ENCODE results near the gene GPATCH3.

Gene GPATCH3

DNA sequence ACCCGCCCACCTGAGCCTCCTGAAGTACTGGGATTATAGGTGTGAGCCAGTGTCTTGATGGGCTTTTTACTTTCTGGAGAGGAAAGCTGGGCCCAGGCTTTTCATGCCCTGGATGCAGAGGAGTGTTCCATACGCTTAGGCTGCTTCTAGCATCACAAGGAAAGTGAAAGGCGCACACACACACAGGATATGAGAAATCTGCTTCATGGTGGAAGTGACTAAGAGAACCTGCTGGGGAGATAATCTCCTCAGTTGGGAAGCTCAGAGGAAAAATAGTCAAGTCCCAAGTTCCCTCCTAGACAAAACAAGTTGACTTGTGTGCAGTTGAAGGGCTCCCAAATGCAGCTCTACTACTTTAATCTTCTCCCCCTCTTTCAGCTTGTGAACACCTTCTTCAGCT lies 23.4 kb upstream of the GPATCH3 start:
- H3K4me1 ChIP-seq (ENCODE audit: insufficient read depth, low read length), result peaks cover 18% of the 10 kb centered on the region
- H2AFZ ChIP-seq (ENCODE audit: low read depth, low read length), result no peak overlapping the region
- H3K9me3 ChIP-seq (ENCODE audit: low read length), result no peaks in the 10 kb centered on the region
- no peak overlapping the region for H3K4me3 ChIP-seq (ENCODE audit: low read length)
- peaks cover 42% of the 10 kb centered on the region for H3K36me3 ChIP-seq (ENCODE audit: insufficient read depth, low read length)
- no peaks in the 10 kb centered on the region for H3K27me3 ChIP-seq (ENCODE audit: insufficient read depth, low read length)

DNA sequence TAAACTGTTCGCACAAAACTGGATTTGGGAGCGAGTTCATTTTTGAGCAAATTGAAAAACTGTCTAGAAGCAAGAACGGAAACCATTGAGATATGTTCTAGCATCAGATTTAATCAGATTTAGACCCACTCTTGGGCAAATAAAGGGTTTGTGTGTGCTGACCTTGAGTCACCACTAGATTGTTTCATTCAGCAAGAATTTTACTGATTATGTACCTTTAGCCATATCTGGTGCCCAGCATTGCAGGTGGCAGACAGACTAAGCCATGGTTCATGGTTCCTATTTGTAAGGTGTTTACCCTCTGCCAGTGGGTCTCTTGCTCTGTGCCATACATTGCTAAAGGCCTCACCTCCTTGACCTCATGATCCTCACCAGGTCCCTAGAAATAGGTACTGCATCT lies 22.6 kb upstream of the GPATCH3 start:
- Histone ChIP-seq H3K27me3 (ENCODE audit: insufficient read depth, low read length) (no peaks in the 10 kb centered on the region), H3K4me1 (ENCODE audit: insufficient read depth, low read length) (peaks cover 18% of the 10 kb centered on the region), H3K36me3 (ENCODE audit: insufficient read depth, low read length) (peaks cover 36% of the 10 kb centered on the region), H3K9me3 (ENCODE audit: low read length) (no peaks in the 10 kb centered on the region), H2AFZ (ENCODE audit: low read depth, low read length) (no peak overlapping the region), H3K4me3 (ENCODE audit: low read length) (peak overlapping the region; percentile 93)

DNA sequence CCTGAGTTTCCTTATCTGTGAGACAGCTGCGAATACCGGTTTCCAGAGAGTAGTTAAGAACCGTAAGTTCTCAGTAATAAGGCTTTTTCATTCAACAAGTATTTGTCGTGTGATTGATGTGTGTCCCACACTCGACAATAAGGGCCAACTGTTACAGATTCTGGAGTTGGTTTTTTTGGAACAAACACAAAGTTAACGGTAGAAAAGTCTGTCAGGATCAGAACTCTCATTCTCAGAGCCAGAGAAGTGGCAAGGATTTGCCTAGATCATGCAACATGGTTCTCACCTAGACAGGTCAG lies 22.1 kb upstream of the GPATCH3 start:
- Histone ChIP-seq H3K4me3 (ENCODE audit: low read length) (peak overlapping the region; percentile 93), H2AFZ (ENCODE audit: low read depth, low read length) (no peak overlapping the region), H3K4me1 (ENCODE audit: insufficient read depth, low read length) (peaks cover 18% of the 10 kb centered on the region), H3K36me3 (ENCODE audit: insufficient read depth, low read length) (peaks cover 31% of the 10 kb centered on the region), H3K27me3 (ENCODE audit: insufficient read depth, low read length) (no peaks in the 10 kb centered on the region), H3K9me3 (ENCODE audit: low read length) (no peaks in the 10 kb centered on the region)

DNA sequence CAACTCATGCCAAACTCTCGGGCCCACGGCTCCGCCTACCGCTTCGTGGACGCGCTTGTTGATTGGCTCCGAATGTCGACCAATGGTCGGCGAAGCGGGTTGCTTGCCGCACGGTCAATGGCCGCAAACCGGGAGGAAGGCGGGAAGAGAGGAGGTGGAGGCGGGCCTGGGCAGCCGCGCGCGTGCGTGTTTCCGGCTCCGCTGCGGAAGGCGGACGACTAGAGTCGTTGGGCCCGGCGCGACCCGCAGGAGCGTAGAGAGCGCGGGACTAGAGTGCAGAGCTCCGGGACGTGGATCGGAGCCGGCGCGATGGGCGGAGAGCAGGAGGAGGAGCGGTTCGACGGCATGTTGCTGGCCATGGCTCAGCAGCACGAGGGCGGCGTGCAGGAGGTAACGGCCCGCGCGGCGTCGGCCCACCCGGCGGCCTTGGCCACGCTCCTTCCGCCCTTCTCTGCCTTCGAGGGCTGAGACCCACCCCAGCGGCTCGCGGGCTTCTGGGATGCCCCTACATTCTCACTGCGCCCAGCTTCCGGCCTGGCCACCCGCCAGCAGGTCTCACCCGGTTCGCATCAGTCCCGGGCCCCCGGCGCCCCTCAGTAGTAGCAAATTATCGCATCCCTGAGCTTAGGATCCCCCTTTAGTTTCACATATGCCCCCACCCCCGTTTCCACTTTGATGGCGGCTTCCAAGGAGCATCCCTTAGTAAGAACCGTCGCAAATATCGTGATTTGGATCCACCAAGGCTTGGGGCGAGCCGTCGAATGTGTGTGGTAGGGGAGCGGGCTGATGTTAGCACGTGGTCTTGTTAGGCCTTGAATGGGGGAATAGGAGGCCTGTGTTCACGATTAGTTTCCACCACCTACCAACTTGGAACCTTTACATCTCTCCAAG lies 21.5 kb upstream of the GPATCH3 start, which contains the start of gene NUDC:
Gene NUDC (plus strand): TSS at position 204 of the 891 bp plus-strand sequence. CDS start 106 bp downstream, at position 310.
- Histone ChIP-seq H3K4me3 (ENCODE audit: low read length) (peak within 1 kb of the TSS; percentile 93), H2AFZ (ENCODE audit: low read depth, low read length) (peak within 1 kb of the TSS; percentile 89), H3K36me3 (ENCODE audit: insufficient read depth, low read length) (peaks cover 26% of the 10 kb centered on the region), H3K9me3 (ENCODE audit: low read length) (no peaks in the 10 kb centered on the region), H3K27me3 (ENCODE audit: insufficient read depth, low read length) (no peaks in the 10 kb centered on the region), H3K4me1 (ENCODE audit: insufficient read depth, low read length) (peaks cover 18% of the 10 kb centered on the region)

DNA sequence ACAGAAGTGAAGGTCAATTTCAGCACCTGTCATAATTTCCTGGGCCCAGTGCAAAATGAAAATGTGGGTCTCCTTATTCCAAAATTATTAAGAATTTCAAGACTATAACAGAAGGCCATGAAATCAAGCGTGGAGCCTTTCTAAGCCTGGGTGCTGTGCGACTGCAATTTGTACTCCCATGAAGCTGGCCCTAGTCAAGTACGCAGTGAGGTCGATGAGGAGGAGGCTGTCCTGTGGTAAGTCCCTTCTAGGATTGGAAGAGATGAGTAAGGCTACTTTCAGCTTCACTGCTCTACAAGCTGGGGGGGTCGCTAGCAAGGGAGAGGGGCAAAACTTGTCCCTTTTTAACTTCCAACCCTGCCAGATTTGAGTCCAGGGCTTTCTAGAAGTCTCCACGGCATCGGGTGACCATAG lies 20.9 kb upstream of the GPATCH3 start:
- Histone ChIP-seq H3K4me3 (ENCODE audit: low read length) (peak overlapping the region; percentile 93), H3K36me3 (ENCODE audit: insufficient read depth, low read length) (peaks cover 20% of the 10 kb centered on the region), H2AFZ (ENCODE audit: low read depth, low read length) (peak overlapping the region; percentile 89), H3K4me1 (ENCODE audit: insufficient read depth, low read length) (peaks cover 18% of the 10 kb centered on the region), H3K9me3 (ENCODE audit: low read length) (no peaks in the 10 kb centered on the region), H3K27me3 (ENCODE audit: insufficient read depth, low read length) (no peaks in the 10 kb centered on the region)

DNA sequence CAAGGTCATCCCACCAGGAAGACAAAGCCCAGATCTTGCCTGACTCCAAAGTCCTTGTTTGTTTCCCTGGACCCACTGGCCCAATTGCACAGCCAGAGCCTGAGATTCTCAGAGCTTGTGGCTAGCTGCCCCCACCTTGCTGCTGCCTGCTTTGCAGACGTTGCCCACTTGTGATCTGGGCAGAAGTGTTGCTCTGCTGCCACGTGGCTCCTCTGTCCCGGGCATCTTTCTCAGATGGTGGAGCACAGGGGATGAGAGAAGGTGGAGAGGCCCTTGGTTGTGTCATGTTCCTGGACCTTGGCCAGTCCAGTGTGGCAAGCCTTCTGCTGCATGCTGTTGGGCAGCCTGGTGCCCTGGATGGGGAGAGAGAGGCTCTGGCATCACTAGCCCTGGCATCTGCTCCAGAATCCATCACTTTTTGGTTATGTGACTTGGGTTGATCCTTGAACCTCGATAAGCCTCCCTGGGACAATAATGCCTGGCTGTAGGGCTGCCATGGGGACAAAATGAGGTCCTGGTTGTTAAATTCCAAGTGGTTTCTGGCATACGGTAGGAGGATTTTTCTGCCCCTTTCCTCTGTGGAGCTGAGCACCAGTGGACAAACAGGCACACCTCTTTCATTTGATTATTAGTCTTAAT lies 15.1 kb upstream of the GPATCH3 start:
- Histone ChIP-seq H3K36me3 (ENCODE audit: insufficient read depth, low read length) (no peaks in the 10 kb centered on the region), H3K4me3 (ENCODE audit: low read length) (no peak overlapping the region), H2AFZ (ENCODE audit: low read depth, low read length) (no peak overlapping the region), H3K4me1 (ENCODE audit: insufficient read depth, low read length) (no peaks in the 10 kb centered on the region), H3K27me3 (ENCODE audit: insufficient read depth, low read length) (peaks cover 7% of the 10 kb centered on the region), H3K9me3 (ENCODE audit: low read length) (no peaks in the 10 kb centered on the region)

DNA sequence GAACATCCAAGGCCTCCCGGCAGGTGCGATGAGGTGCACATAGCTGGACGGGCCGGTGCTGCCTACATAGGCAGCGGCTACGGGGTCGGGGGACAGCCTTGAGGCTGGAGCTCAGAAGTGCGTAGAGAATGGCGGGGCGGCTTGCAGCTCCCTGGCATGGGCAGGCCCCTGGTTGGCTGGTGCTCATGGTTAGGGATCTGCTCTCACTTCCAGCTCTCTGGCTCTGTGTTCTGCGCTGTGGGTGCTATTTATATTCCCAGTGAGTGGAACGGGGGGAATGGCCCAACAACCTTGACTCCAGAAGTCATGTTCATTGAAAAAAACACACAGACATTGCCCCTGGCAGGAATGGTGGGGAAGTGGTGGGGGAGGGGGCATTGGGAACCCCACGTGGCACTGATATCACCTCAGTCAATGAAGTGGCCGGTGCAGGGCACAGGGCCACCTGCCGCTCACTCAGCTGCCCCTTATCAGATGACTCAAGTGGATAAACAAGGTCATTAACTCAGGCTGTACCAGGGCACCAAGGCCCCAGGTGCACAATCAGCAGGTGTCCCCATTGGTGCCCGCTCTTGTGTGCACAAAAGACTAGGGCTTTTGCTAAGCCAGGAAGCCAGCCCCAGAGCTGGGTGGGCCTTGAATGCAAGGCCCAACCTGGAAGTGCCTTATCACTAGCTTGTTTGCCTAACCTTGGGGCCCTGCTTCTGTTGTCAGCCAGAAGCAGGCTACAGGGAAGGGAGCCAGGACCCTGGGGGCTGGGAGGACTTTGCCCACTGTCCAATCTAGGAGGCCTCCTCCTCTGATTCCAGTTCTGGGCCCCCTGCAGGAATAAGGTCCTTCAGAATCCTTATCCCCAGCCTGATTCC lies 13.7 kb upstream of the GPATCH3 start, which contains the start of gene NR0B2:
Gene NR0B2 (minus strand): TSS at position 222 of the 866 bp plus-strand sequence. CDS start 35 bp downstream, at position 187.
- H3K36me3 ChIP-seq (ENCODE audit: insufficient read depth, low read length), result no peaks in the 10 kb centered on the region
- H3K27me3 ChIP-seq (ENCODE audit: insufficient read depth, low read length), result peaks cover 18% of the 10 kb centered on the region
- H3K9me3 ChIP-seq (ENCODE audit: low read length), result no peaks in the 10 kb centered on the region
- no peak within 1 kb of the TSS for H3K4me3 ChIP-seq (ENCODE audit: low read length)
- no peaks in the 10 kb centered on the region for H3K4me1 ChIP-seq (ENCODE audit: insufficient read depth, low read length)
- no peak within 1 kb of the TSS for H2AFZ ChIP-seq (ENCODE audit: low read depth, low read length)

DNA sequence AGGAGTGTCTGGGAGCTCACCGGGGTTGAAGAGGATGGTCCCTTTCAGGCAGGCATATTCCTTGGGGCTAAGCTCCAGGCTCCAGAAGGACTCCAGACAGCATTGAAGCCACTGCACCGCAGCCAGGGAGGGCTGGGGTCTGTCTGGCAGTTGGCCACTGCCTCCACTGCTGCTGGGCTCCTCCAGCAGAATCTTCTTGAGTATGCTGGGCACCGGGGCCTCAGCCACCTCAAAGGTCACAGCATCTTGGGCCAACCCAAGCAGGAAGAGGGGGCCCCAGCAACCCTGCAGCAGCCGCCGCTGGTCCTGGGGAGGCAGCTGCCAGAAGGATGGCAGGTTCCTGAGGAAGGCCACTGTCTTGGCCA lies 13.1 kb upstream of the GPATCH3 start:
- no peaks in the 10 kb centered on the region for H3K9me3 ChIP-seq (ENCODE audit: low read length)
- no peak overlapping the region for H3K4me3 ChIP-seq (ENCODE audit: low read length)
- H3K36me3 ChIP-seq (ENCODE audit: insufficient read depth, low read length), result no peaks in the 10 kb centered on the region
- H2AFZ ChIP-seq (ENCODE audit: low read depth, low read length), result no peak overlapping the region
- no peaks in the 10 kb centered on the region for H3K4me1 ChIP-seq (ENCODE audit: insufficient read depth, low read length)
- peaks cover 18% of the 10 kb centered on the region for H3K27me3 ChIP-seq (ENCODE audit: insufficient read depth, low read length)

DNA sequence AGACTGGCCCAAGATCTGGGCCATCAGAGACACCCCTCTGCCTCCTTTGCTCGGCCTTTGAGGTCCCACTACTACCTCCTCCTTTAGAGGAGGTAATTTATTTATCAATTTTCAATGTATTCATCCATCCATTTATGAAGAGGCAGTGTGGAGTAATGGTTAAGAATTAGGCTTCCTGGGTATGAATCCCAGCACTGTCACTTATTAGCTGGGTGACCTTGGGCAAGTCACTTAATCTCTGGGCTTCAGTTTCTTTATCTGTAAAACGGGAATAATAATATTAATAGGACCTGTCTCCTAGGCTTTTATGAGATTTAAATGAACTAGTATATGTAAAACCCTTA lies 11.9 kb upstream of the GPATCH3 start:
- H3K27me3 ChIP-seq (ENCODE audit: insufficient read depth, low read length), result peaks cover 18% of the 10 kb centered on the region
- H3K9me3 ChIP-seq (ENCODE audit: low read length), result no peaks in the 10 kb centered on the region
- H3K4me3 ChIP-seq (ENCODE audit: low read length), result no peak overlapping the region
- H2AFZ ChIP-seq (ENCODE audit: low read depth, low read length), result no peak overlapping the region
- no peaks in the 10 kb centered on the region for H3K36me3 ChIP-seq (ENCODE audit: insufficient read depth, low read length)
- no peaks in the 10 kb centered on the region for H3K4me1 ChIP-seq (ENCODE audit: insufficient read depth, low read length)

DNA sequence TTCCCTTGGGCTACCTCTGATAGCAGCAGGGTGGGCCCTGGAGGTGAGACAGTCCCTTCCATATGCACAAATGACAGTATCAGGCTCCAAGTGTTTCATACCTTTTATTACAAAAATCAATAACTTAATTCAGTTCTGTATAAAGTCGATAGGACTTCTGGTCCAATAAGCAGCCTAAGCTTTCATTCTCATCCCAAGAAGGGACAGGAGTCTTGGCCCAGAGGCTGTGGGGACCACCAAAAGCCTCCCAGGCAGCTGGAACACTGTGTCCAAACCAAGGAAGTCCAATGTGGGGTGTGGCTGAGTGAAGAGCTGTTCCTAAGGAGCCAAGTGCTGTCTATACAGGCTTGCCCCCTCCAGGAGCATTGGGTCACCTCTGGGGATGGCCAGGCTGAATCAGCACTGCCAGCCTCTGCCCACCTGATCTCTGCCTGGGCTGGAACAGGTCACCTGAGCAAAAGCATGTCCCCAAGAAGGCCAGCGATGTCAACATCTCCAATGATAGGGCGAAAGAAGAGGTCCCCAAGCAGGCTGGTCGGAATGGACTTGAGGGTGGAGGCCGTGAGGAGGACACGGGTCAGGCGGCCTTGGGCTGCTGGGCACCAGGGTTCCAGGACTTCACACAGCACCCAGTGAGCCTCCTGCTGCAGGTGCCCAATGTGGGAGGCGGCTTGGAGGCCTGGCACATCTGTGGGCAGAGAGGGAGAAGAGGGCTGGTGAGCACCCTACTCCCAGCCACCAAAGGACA lies 11.3 kb upstream of the GPATCH3 start:
- Histone ChIP-seq H3K27me3 (ENCODE audit: insufficient read depth, low read length) (peaks cover 21% of the 10 kb centered on the region), H3K4me3 (ENCODE audit: low read length) (no peak overlapping the region), H3K9me3 (ENCODE audit: low read length) (no peaks in the 10 kb centered on the region), H3K36me3 (ENCODE audit: insufficient read depth, low read length) (no peaks in the 10 kb centered on the region), H2AFZ (ENCODE audit: low read depth, low read length) (no peak overlapping the region), H3K4me1 (ENCODE audit: insufficient read depth, low read length) (no peaks in the 10 kb centered on the region)

DNA sequence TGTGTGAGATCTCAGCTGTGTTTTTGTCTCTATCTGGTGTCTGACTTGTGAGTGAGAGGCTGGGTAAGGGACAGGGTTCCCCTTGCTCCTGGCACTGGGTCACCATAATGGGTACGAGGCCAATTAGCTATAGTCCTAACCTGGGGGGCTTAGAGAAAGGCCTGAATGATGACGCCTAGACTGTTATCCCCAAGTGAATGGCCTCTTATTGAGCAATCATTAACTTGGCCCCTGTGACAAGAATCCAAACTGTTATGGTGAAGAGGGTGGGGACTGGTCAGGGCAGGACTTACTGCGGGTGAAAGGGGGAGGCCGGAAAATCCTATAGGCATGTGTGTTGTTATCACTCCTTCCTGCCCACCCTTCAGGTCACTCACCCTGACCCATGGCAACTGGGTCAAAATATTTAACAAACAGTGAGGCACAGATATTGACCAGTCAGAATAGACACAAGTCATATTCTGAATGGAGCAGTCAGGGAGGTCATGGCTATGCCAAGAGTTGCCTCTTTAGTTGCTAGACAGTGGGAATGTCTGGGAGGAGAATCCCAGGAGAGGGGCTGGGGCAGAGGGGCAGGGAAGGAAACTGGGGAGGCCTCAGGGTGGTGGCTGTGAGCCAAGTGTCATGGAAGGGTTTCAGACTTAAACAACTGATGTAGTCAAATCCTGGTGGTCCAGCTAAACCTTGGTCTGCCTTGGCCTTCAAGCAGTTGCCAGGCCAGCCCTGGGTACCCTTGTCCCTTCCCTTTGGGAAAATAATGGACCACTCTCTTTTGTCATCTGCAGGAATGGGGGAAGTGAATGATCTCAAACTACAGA lies 10.3 kb upstream of the GPATCH3 start:
- H3K27me3 ChIP-seq (ENCODE audit: insufficient read depth, low read length), result peaks cover 21% of the 10 kb centered on the region
- no peaks in the 10 kb centered on the region for H3K4me1 ChIP-seq (ENCODE audit: insufficient read depth, low read length)
- no peak overlapping the region for H3K4me3 ChIP-seq (ENCODE audit: low read length)
- H3K9me3 ChIP-seq (ENCODE audit: low read length), result no peaks in the 10 kb centered on the region
- H3K36me3 ChIP-seq (ENCODE audit: insufficient read depth, low read length), result no peaks in the 10 kb centered on the region
- H2AFZ ChIP-seq (ENCODE audit: low read depth, low read length), result no peak overlapping the region

DNA sequence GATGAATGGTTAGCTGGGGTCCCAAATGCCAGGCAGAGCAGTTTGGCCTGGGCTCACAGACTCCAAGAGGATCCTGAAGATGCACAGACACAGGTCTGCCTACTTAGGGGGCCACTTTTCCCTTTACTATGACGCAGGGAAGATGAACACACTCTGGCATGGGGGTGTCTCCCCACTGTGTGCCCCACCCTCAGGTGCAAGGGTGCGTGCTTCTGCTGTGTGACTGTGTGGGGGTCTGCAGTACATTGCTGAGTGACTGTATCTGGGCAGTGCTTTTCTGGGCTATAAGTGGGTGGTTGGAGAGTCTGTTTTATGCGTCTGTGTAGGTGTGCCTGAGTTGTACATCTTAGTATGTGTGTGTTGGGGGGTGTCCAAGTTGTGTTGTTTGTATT lies 9.7 kb upstream of the GPATCH3 start:
- Histone ChIP-seq H3K36me3 (ENCODE audit: insufficient read depth, low read length) (no peaks in the 10 kb centered on the region), H3K9me3 (ENCODE audit: low read length) (no peaks in the 10 kb centered on the region), H3K4me3 (ENCODE audit: low read length) (no peak overlapping the region), H2AFZ (ENCODE audit: low read depth, low read length) (no peak overlapping the region), H3K4me1 (ENCODE audit: insufficient read depth, low read length) (no peaks in the 10 kb centered on the region), H3K27me3 (ENCODE audit: insufficient read depth, low read length) (peaks cover 19% of the 10 kb centered on the region)

Measured in neuron (in vitro differentiated cells).